Parathyroid adenoma (tissue), 2 donors: ENCODE measurements around the gene ARHGEF25.
"Not testable (repeated sequence)": the region's sequence is repeated elsewhere in the genome, so short reads cannot be mapped to it uniquely, and the experiment has no call there.

Experiments
- H2AFZ ChIP-seq: fragments of 300-600 bp; sonication (generic); one replicate; pipeline ENCODE4 v1.7.0; 2017; ENCODE audit warnings: antibody characterized with exemption, mild to moderate bottlenecking
- H3K27ac ChIP-seq: fragments of 300-600 bp; sonication (generic); one replicate; pipeline ENCODE4 v1.7.0; 2017
- H3K27me3 ChIP-seq: fragments of 300-600 bp; sonication (generic); one replicate; pipeline ENCODE4 v1.7.0; 2017; ENCODE audit warnings: low read length; ENCODE audit not compliant: control insufficient read depth, insufficient read depth
- H3K36me3 ChIP-seq: fragments of 300-600 bp; sonication (generic); one replicate; pipeline ENCODE4 v1.7.0; 2017; ENCODE audit warnings: low read length; ENCODE audit not compliant: control insufficient read depth, insufficient read depth
- H3K4me1 ChIP-seq: fragments of 300-600 bp; sonication (generic); one replicate; pipeline ENCODE4 v1.7.0; 2017; ENCODE audit warnings: control low read depth
- H3K4me2 ChIP-seq: fragments of 300-600 bp; sonication (generic); one replicate; pipeline ENCODE4 v1.7.0; 2017; ENCODE audit warnings: low read length
- H3K4me3 ChIP-seq: fragments of 300-600 bp; sonication (generic); one replicate; pipeline ENCODE4 v1.7.0; 2017; ENCODE audit warnings: low read depth, low read length
- H3K79me2 ChIP-seq: fragments of 300-600 bp; sonication (generic); one replicate; pipeline ENCODE4 v1.7.0; 2017; ENCODE audit warnings: control low read depth
- H3K9ac ChIP-seq: fragments of 300-600 bp; sonication (generic); one replicate; pipeline ENCODE4 v1.7.0; 2017; ENCODE audit warnings: mild to moderate bottlenecking
- H3K9me3 ChIP-seq: fragments of 300-600 bp; sonication (generic); one replicate; pipeline ENCODE4 v1.7.0; 2017; ENCODE audit warnings: low read length; ENCODE audit not compliant: control insufficient read depth
- TF ChIP-seq, protein P1 (sequence below): fragments of 300-600 bp; sonication (generic); IDR thresholded peaks from one replicate; pipeline ENCODE4 v1.7.0; 2017; ENCODE audit warnings: antibody characterized with exemption, mild to moderate bottlenecking
- donor health status: primary hyperparathyroidism.

The ARHGEF25 gene

DNA sequence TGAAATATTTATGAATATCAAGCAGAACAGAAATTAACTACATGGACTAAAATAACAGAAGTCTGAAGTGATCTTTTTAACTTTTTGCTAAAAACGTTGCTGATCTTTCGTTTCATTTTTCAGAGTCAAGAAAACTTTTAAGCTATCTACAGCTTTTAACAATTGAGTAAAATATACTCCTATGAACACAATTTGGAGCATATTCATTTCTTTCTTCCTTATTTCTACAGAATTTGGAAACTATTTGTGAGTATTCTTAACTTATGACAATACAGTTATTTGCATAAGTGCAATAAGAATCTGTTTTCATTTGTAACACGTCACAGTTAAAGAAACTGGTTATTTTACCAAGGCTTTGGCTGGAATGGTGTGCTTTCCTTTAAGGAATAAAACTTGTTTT, 42.8 kb downstream of the ARHGEF25 start:
- no peaks in the 10 kb centered on the region for H3K36me3 ChIP-seq
- TF ChIP-seq, protein P1, sequence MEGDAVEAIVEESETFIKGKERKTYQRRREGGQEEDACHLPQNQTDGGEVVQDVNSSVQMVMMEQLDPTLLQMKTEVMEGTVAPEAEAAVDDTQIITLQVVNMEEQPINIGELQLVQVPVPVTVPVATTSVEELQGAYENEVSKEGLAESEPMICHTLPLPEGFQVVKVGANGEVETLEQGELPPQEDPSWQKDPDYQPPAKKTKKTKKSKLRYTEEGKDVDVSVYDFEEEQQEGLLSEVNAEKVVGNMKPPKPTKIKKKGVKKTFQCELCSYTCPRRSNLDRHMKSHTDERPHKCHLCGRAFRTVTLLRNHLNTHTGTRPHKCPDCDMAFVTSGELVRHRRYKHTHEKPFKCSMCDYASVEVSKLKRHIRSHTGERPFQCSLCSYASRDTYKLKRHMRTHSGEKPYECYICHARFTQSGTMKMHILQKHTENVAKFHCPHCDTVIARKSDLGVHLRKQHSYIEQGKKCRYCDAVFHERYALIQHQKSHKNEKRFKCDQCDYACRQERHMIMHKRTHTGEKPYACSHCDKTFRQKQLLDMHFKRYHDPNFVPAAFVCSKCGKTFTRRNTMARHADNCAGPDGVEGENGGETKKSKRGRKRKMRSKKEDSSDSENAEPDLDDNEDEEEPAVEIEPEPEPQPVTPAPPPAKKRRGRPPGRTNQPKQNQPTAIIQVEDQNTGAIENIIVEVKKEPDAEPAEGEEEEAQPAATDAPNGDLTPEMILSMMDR: no peak
- no peak overlapping the region for H3K9ac ChIP-seq
- H2AFZ ChIP-seq: no peak overlapping the region
- no peaks in the 10 kb centered on the region for H3K27me3 ChIP-seq
- no peak overlapping the region for H3K4me2 ChIP-seq
- H3K4me1 ChIP-seq: peaks cover 4% of the 10 kb centered on the region
- no peaks in the 10 kb centered on the region for H3K9me3 ChIP-seq
- H3K27ac ChIP-seq: no peak overlapping the region
- no peaks in the 10 kb centered on the region for H3K79me2 ChIP-seq
- no peak overlapping the region for H3K4me3 ChIP-seq

- no peaks in the 10 kb centered on the region for H3K36me3 ChIP-seq
- H3K4me2 ChIP-seq: no peak overlapping the region
- H3K9me3 ChIP-seq: no peaks in the 10 kb centered on the region
- no peak overlapping the region for H3K9ac ChIP-seq
- no peak overlapping the region for H3K27ac ChIP-seq
- H2AFZ ChIP-seq: no peak overlapping the region
- peaks cover 5% of the 10 kb centered on the region for H3K4me1 ChIP-seq
- H3K79me2 ChIP-seq: no peaks in the 10 kb centered on the region
- no peaks in the 10 kb centered on the region for H3K27me3 ChIP-seq
- TF ChIP-seq, protein P1: no peak
- H3K4me3 ChIP-seq: no peak overlapping the region
These were observed 44.5 kb downstream of the ARHGEF25 start for GRCh38 chr12:57655541-57656240.

GRCh38 chr12:57656408-57656807, 45.2 kb downstream of the ARHGEF25 start:
- H3K9me3 ChIP-seq, H3K79me2 ChIP-seq, H3K4me3 ChIP-seq, H3K9ac ChIP-seq, H3K4me2 ChIP-seq, H3K4me1 ChIP-seq, H3K27me3 ChIP-seq, H2AFZ ChIP-seq, H3K27ac ChIP-seq, H3K36me3 ChIP-seq: not testable (repeated sequence)

DNA sequence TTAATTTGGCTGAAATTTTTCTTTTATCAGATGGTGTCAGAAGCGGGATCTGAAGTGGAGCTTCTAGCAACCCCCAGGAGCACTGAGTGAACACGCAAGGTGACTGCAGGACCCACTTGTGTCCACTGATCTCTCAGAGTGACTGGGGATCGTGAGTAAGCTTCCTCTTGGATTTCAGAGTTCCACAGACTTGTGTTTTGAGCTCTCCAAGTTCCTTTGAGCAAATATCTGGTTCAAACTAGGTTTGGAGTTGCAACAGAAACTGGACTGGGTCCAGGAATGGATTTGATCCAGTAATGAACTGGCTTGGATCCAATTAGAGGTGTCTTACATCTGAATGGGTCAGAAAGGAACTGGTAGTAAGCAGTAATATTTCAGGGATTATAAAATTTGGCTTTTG, 46.5 kb downstream of the ARHGEF25 start:
- peaks cover 5% of the 10 kb centered on the region for H3K4me1 ChIP-seq
- H3K79me2 ChIP-seq: no peaks in the 10 kb centered on the region
- H3K9me3 ChIP-seq: no peaks in the 10 kb centered on the region
- H3K4me2 ChIP-seq: peak overlapping the region; percentile 34
- H3K27me3 ChIP-seq: no peaks in the 10 kb centered on the region
- no peaks in the 10 kb centered on the region for H3K36me3 ChIP-seq
- H3K27ac ChIP-seq: peak overlapping the region; percentile 33
- no peak overlapping the region for H3K4me3 ChIP-seq
- no peak overlapping the region for H3K9ac ChIP-seq
- H2AFZ ChIP-seq: peak overlapping the region; percentile 17
- TF ChIP-seq, protein P1: no peak

DNA sequence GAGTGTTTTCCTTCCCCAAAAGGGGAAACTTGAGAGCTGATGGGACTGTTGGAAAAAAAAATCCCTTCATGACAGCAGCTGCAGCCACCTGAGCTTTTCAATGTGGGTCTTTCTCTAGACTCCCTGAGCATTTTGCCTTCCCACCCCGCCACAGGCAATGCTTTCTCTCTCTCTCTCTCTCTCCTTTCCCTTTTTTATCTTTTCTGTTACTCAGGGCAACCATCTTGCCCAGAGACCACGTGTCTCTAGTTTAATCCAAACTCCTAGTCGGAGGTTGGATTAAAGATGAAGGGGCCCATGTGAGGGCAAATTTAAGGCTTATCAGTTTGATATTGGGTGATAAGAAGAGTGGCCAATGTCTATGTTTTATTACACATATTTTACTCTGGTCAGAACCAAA, 47.7 kb downstream of the ARHGEF25 start:
- peak overlapping the region; percentile 3 for H3K27ac ChIP-seq
- H3K27me3 ChIP-seq: no peaks in the 10 kb centered on the region
- no peaks in the 10 kb centered on the region for H3K79me2 ChIP-seq
- no peak overlapping the region for H3K9ac ChIP-seq
- H3K4me1 ChIP-seq: peaks cover 5% of the 10 kb centered on the region
- no peaks in the 10 kb centered on the region for H3K9me3 ChIP-seq
- no peak overlapping the region for H3K4me2 ChIP-seq
- H2AFZ ChIP-seq: peak overlapping the region; percentile 65
- TF ChIP-seq, protein P1: no peak
- H3K4me3 ChIP-seq: no peak overlapping the region
- H3K36me3 ChIP-seq: no peaks in the 10 kb centered on the region
